Renal cortical epithelial cell (primary cell): ENCODE data around the gene FUBP3. TPM values are rescaled to one million over a fixed set of nuclear protein-coding genes. Genes with fewer than 3 reads are reported as not detected.
"Not testable (repeated sequence)": the region's sequence is repeated elsewhere in the genome, so short reads cannot be mapped to it uniquely, and the experiment has no call there.

Source experiments
- DNase-seq: peaks from one replicate; pipeline ENCODE4 v3.0.0-alpha.2; 2011; ENCODE audit warnings: low read depth
- total RNA-seq: library from RNA; depleted of rRNA; stranded (reverse); fragments of >200 nt; gene quantifications from 2 replicates; pipeline ENCODE4 v1.2.3, GENCODE V29; 2014

FUBP3 gene
- total RNA-seq, 1 donor from 2014 or later, result 49.9 TPM

DNA sequence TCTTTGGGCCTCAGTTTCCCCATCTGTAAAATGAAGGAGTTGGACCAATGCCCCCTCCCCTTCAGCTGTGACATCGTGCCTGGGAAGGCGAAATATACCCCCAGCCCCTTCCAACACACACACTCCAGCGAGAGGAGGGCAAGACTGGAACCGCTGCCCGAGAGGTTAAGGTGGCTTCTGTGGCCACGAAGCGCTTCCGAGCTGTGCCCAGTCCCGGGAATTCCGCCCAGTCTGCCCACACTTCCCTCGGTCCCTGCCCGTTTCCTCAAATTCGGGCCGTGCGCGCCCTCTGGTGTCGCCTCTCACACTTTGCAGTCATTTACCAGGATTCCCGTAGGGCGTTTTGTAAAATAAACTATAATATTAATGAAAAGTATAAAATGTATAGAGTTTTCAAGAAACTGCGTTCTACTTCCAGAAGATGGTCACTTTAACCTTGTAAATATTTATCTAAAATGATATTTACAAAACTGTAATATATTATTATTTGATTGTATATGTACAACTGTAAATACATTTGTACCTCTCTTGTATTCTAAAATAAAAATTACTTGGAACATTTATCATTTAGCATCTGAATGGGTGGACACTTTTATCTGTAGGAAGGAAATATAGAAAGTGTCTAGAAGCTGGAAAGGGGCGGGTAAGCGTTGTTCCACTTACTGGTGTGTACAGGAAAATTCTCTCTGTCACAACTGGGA, 103.2 kb downstream of the FUBP3 start:
- peak; percentile 60 for DNase-seq

GRCh38 chr9:130685104-130685503, 105.7 kb downstream of the FUBP3 start:
- DNase-seq, result no peak

- DNase-seq, result not testable (repeated sequence)
Measured at GRCh38 chr9:130685945-130686344, 106.6 kb downstream of the FUBP3 start.

DNA sequence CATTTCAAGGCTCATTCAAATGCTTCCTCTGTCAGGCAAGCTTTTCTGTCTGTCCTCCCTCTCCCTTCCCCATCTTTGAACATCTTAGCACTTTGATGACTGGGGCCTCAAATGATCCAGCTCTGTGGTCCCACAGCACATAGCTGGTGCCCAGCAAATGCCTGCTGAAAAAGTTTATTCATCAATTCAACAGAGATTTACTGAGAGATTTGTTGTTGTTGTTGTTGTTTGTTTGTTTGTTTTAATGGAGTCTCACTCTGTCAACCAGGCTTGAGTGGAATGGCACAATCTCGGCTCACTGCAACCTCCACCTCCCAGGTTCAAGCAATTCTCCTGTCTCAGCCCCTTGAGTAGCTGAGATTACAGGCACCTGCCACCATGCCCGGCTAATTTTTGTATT, 108.2 kb downstream of the FUBP3 start:
- DNase-seq, result no peak

Other genes starting within 250 kb of the FUBP3 start
- gene ASS1, start 134.6 kb upstream of the FUBP3 start, total RNA-seq, result 64.6 and 82.5 TPM in 2 replicates
- gene PRDM12, start 85.0 kb downstream of the FUBP3 start, total RNA-seq, result not detected in 2 replicates
- 23.8 and 37.2 TPM in 2 replicates for gene EXOSC2, start 114.2 kb downstream of the FUBP3 start, total RNA-seq